RWPE2 (cell line): ENCODE measurements around the gene CMSS1.

ENCODE experiments used
- ATAC-seq: fragments of 200-7000 bp; cut with Tn5 transposase; 3 replicates; pipeline ENCODE4 v1.9.1; 2021; ENCODE audit warnings: low read depth
- DNase-seq: peaks from one replicate; pipeline ENCODE4 v3.0.0-alpha.2; 2020; ENCODE audit warnings: low spot score
- H3K27ac ChIP-seq: fragments of 450-650 bp; 2 replicates; pipeline ENCODE4 v1.5.1; 2017; ENCODE audit warnings: mild to moderate bottlenecking; ENCODE audit not compliant: poor library complexity, severe bottlenecking
- H3K27me3 ChIP-seq: fragments of 250-450 bp; sonication (Bioruptor Pico); 2 replicates; pipeline ENCODE4 v1.5.1; 2021; ENCODE audit warnings: mild to moderate bottlenecking, moderate library complexity; ENCODE audit not compliant: insufficient read depth, poor library complexity, severe bottlenecking
- H3K36me3 ChIP-seq: fragments of 250-450 bp; sonication (Bioruptor Pico); 2 replicates; pipeline ENCODE4 v1.5.1; 2020; ENCODE audit warnings: low read depth, mild to moderate bottlenecking, moderate library complexity
- H3K4me1 ChIP-seq: fragments of 250-450 bp; sonication (Bioruptor Pico); 2 replicates; pipeline ENCODE4 v1.5.1; 2021; ENCODE audit warnings: mild to moderate bottlenecking, moderate library complexity; ENCODE audit not compliant: insufficient read depth, poor library complexity, severe bottlenecking
- H3K4me3 ChIP-seq: fragments of 250-450 bp; sonication (Bioruptor Pico); 2 replicates; pipeline ENCODE4 v1.5.1; 2021; ENCODE audit warnings: mild to moderate bottlenecking, moderate library complexity; ENCODE audit not compliant: severe bottlenecking
- H3K9me3 ChIP-seq: fragments of 250-450 bp; sonication (Bioruptor Pico); 2 replicates; pipeline ENCODE4 v1.5.1; 2021; ENCODE audit warnings: mild to moderate bottlenecking, moderate library complexity; ENCODE audit not compliant: severe bottlenecking
- TF ChIP-seq, protein P1 (sequence below): fragments of 450-650 bp; IDR thresholded peaks from one replicate; pipeline ENCODE4 v1.5.1; 2017; ENCODE audit warnings: mild to moderate bottlenecking, moderate library complexity; ENCODE audit not compliant: poor library complexity, severe bottlenecking

The CMSS1 gene

DNA sequence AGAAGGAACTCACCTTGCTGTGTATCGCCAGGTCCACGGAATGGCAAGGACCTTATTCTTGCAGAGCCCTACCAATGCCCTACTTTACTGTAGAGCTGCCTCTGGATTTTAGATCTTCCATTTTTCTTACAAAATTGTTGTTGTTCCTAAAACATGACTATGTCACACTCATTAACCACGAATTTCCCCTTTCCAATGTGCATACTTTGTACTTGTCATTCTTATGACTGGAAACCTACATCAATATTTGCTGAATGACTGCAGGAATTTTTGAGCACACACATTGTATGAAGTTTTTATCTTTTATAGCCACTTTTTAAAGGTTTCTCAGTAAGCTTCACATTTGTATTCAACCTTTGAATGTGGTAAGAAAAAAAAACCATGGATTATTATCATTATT lies 35.9 kb upstream of the CMSS1 start:
- TF ChIP-seq, protein P1, sequence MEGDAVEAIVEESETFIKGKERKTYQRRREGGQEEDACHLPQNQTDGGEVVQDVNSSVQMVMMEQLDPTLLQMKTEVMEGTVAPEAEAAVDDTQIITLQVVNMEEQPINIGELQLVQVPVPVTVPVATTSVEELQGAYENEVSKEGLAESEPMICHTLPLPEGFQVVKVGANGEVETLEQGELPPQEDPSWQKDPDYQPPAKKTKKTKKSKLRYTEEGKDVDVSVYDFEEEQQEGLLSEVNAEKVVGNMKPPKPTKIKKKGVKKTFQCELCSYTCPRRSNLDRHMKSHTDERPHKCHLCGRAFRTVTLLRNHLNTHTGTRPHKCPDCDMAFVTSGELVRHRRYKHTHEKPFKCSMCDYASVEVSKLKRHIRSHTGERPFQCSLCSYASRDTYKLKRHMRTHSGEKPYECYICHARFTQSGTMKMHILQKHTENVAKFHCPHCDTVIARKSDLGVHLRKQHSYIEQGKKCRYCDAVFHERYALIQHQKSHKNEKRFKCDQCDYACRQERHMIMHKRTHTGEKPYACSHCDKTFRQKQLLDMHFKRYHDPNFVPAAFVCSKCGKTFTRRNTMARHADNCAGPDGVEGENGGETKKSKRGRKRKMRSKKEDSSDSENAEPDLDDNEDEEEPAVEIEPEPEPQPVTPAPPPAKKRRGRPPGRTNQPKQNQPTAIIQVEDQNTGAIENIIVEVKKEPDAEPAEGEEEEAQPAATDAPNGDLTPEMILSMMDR = no peak
- no peak for DNase-seq
- H3K9me3 ChIP-seq = no peaks in the 10 kb centered on the region

DNA sequence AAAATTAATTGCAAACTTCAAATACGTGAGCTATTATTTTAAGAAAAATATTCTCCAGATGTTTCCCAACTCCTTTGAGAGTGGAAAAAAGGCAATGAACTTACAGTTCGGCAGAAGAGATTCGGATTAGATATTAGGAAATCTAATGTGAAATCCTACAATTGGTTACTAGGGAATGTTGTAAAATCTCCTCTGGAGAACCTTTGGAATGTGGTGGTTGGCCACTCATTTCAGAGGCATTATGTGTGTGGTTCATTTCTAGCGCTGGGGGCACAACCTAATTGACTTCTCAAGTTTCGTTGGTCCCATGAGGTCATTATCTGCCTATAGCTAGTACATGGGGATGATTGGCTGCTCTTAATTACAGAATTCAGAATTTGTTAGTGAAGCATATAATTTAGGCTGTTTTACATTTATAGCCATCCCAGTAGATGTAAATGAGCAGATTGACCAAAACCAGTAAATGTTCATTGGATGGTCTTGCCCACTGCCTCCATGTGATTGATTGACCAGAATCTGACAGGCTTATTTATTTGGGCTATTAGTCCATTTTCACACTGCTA lies 34.6 kb upstream of the CMSS1 start:
- Histone ChIP-seq H3K4me1 (no peaks in the 10 kb centered on the region), H3K27ac (no peak overlapping the region), H3K4me3 (no peak overlapping the region), H3K36me3 (peaks cover 11% of the 10 kb centered on the region), H3K9me3 (no peaks in the 10 kb centered on the region), H3K27me3 (no peaks in the 10 kb centered on the region)
- TF ChIP-seq, protein P1 = no peak
- DNase-seq (no peak), ATAC-seq (no peak)

More for the DNA sequence above, 35.9 kb upstream of the CMSS1 start:
- peaks cover 15% of the 10 kb centered on the region for H3K36me3 ChIP-seq
- H3K27me3 ChIP-seq = no peaks in the 10 kb centered on the region
- no peak overlapping the region for H3K4me3 ChIP-seq
- H3K4me1 ChIP-seq = no peaks in the 10 kb centered on the region
- H3K27ac ChIP-seq = no peak overlapping the region
- ATAC-seq = no peak

DNA sequence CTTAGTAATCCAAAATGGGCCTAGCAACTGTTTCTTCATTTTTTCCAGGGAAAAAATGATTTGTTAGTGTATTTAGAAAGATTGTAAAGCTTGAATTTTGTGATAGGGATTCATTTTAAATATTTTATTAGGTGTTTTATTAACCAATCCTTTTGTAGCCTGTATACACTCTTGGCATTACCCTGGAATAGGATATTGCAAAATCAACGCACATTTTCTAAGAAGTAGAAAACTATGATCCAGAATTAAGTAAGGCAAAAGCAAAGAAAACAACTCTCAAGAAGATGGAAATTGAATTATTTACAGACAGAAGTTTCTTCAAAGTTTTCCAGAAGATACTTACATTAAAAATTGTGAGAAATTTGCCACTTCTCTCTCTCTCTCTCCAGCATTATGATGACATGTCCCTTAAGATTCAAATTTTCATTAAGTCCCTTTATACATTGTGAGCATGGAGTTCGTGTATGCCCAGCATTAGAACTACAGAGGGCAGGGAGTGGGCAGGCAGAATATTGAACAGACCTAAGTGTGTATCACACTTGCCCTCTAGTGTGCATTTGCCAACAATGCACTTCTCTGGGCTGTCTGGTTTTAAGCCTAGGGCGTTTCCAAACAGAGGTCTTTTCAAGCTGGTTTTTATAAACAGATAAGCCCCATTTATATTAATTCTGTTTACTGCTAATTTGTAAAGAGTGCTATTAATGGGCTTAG lies 28.5 kb upstream of the CMSS1 start:
- TF ChIP-seq, protein P1 = peak; percentile 71

DNA sequence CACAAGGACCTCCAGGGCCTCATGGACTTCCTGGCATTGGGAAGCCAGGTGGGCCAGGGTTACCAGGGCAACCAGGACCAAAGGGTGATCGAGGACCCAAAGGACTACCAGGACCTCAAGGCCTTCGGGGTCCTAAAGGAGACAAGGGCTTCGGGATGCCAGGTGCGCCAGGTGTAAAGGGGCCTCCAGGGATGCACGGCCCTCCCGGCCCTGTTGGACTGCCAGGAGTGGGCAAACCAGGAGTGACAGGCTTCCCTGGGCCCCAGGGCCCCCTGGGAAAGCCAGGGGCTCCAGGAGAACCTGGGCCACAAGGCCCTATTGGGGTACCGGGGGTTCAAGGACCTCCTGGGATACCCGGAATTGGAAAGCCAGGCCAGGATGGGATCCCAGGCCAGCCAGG lies 23.2 kb upstream of the CMSS1 start:
- peaks cover 9% of the 10 kb centered on the region for H3K36me3 ChIP-seq
- H3K4me3 ChIP-seq = no peak overlapping the region
- H3K4me1 ChIP-seq = no peaks in the 10 kb centered on the region
- no peaks in the 10 kb centered on the region for H3K27me3 ChIP-seq
- TF ChIP-seq, protein P1 = no peak
- no peaks in the 10 kb centered on the region for H3K9me3 ChIP-seq
- DNase-seq (no peak), ATAC-seq (no peak)
- no peak overlapping the region for H3K27ac ChIP-seq

More for the DNA sequence above, 28.5 kb upstream of the CMSS1 start:
- no peaks in the 10 kb centered on the region for H3K4me1 ChIP-seq
- peaks cover 15% of the 10 kb centered on the region for H3K36me3 ChIP-seq
- H3K27me3 ChIP-seq = no peaks in the 10 kb centered on the region
- ATAC-seq (peak; percentile 95), DNase-seq (no peak)
- H3K27ac ChIP-seq = no peak overlapping the region
- H3K4me3 ChIP-seq = no peak overlapping the region
- no peaks in the 10 kb centered on the region for H3K9me3 ChIP-seq

DNA sequence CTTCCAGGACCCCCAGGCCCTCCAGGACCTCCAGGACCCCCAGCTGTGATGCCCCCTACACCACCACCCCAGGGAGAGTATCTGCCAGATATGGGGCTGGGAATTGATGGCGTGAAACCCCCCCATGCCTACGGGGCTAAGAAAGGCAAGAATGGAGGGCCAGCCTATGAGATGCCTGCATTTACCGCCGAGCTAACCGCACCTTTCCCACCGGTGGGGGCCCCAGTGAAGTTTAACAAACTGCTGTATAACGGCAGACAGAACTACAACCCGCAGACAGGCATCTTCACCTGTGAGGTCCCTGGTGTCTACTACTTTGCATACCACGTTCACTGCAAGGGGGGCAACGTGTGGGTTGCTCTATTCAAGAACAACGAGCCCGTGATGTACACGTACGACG lies 22.1 kb upstream of the CMSS1 start:
- DNase-seq = no peak
- ATAC-seq = no peak
- Histone ChIP-seq H3K4me3 (no peak overlapping the region), H3K36me3 (peaks cover 9% of the 10 kb centered on the region; the same call in 1 of the 2 replicates), H3K27me3 (no peaks in the 10 kb centered on the region), H3K4me1 (no peaks in the 10 kb centered on the region), H3K9me3 (no peaks in the 10 kb centered on the region), H3K27ac (no peak overlapping the region)
- TF ChIP-seq, protein P1 = no peak
